HG03060 (cell line): ENCODE data around the gene SCN4A.

Experiments
- ATAC-seq: cut with Tn5 transposase; IDR thresholded peaks from one replicate; pipeline ENCODE4 v1.9.1; 2021; ENCODE audit warnings: low read depth, moderate number of reproducible peaks; ENCODE audit not compliant: unreplicated experiment

SCN4A gene

GRCh38 chr17:64002658-64003525 lies 30.2 kb upstream of the SCN4A start:
- ATAC-seq = no peak

GRCh38 chr17:64001763-64002529 lies 29.2 kb upstream of the SCN4A start:
- no peak for ATAC-seq

GRCh38 chr17:64001091-64001579 lies 28.4 kb upstream of the SCN4A start:
- ATAC-seq = no peak

- ATAC-seq = no peak
Measured at GRCh38 chr17:63999680-64000531, 27.2 kb upstream of the SCN4A start.

- no peak for ATAC-seq
Measured at GRCh38 chr17:63998721-63999679, 26.3 kb upstream of the SCN4A start.

- ATAC-seq = no peak
Measured at GRCh38 chr17:63998050-63998720, 25.5 kb upstream of the SCN4A start, which contains the start of gene PRR29. Gene PRR29, plus strand, starts transcription at chr17:63998351. Its CDS starts 14 bp downstream, at chr17:63998365.

GRCh38 chr17:63997341-63998048 lies 24.8 kb upstream of the SCN4A start:
- ATAC-seq = no peak

- no peak for ATAC-seq
Measured at GRCh38 chr17:63996430-63997182, 23.9 kb upstream of the SCN4A start.

- no peak for ATAC-seq
Measured at GRCh38 chr17:63995626-63996025, 22.9 kb upstream of the SCN4A start.

- ATAC-seq = no peak
Measured at GRCh38 chr17:63993368-63993985, 20.8 kb upstream of the SCN4A start.

- no peak for ATAC-seq
Measured at GRCh38 chr17:63991611-63992010, 18.9 kb upstream of the SCN4A start.

GRCh38 chr17:63989622-63990345 lies 17.1 kb upstream of the SCN4A start:
- no peak for ATAC-seq

GRCh38 chr17:63988741-63989621 lies 16.3 kb upstream of the SCN4A start:
- ATAC-seq = no peak

- no peak for ATAC-seq
Measured at GRCh38 chr17:63988127-63988478, 15.4 kb upstream of the SCN4A start.
